ENCODE data around the gene DIP2B. TPM values are rescaled to one million over a fixed set of nuclear protein-coding genes. Genes with fewer than 3 reads are reported as not detected.

The DIP2B gene
- total and polyA plus RNA-seq, 2 donors from 2014 or later = 4.6 to 23.3 TPM

DNA sequence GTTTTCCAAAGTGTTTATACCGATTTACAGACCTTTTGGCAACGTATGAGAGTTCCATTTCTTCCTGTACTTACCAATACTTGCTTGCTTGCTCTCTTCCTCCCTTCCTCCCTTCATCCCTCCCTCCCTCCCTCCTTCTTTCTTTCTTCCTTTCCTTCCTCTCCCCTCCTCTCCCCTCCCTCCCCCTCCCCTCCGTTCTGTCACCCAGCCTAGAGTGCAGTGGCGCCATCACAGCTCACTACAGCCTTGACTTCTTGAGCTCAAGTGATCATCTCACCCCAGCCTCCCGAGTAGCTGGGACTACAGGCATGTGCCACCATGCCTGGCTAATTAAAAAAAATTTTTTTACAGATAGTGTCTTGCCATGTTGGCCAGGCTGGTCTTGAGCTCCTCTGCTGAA lies 40.4 kb downstream of the DIP2B start:
- intact Hi-C loops (cut with DNase I) = no loop called here

DNA sequence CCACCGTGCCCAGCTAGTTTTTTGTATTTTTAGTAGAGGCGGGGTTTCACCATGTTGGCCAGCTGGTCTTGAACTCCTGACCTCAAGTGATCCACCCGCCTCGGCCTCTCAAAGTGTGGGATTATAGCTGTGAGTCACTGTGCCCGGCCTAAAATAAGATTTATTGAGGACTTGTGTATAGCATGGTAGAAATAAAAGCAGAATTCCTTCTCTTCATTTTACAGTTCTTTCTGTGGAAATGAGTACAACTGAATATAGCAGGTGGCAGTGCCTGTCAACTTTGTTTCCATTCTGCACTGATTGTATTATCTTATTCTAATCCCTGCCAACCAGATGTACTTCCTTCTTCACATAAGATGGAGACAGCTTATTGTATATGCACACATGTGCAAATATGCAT lies 41.0 kb downstream of the DIP2B start:
- TF ChIP-seq, protein P1, sequence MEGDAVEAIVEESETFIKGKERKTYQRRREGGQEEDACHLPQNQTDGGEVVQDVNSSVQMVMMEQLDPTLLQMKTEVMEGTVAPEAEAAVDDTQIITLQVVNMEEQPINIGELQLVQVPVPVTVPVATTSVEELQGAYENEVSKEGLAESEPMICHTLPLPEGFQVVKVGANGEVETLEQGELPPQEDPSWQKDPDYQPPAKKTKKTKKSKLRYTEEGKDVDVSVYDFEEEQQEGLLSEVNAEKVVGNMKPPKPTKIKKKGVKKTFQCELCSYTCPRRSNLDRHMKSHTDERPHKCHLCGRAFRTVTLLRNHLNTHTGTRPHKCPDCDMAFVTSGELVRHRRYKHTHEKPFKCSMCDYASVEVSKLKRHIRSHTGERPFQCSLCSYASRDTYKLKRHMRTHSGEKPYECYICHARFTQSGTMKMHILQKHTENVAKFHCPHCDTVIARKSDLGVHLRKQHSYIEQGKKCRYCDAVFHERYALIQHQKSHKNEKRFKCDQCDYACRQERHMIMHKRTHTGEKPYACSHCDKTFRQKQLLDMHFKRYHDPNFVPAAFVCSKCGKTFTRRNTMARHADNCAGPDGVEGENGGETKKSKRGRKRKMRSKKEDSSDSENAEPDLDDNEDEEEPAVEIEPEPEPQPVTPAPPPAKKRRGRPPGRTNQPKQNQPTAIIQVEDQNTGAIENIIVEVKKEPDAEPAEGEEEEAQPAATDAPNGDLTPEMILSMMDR (IDR thresholded peaks at IDR 0.05; ENCODE audit: borderline replicate concordance, extremely low read depth, insufficient read depth) = no peak

More for the DNA sequence above, 40.4 kb downstream of the DIP2B start:
- TF ChIP-seq, protein P1 (IDR thresholded peaks at IDR 0.05; ENCODE audit: borderline replicate concordance, extremely low read depth, insufficient read depth) = no peak
- no peaks in the 10 kb centered on the region for H3K4me1 ChIP-seq (ENCODE audit: control insufficient read depth in 2 of 3, insufficient read depth in 2 of 3, low read depth in 1 of 3, low read length in 3 of 3)
- H3K27ac ChIP-seq (ENCODE audit: low read depth in 2 of 2, low read length in 2 of 2) = no peak overlapping the region
- no peak overlapping the region for H3K4me3 ChIP-seq (ENCODE audit: low read length in 3 of 3)
- H3K27me3 ChIP-seq (ENCODE audit: control insufficient read depth, insufficient read depth, low read length) = no peaks in the 10 kb centered on the region
- DNase-seq = no peak
- no peak for FAIRE-seq
- H3K36me3 ChIP-seq (ENCODE audit: control insufficient read depth in 2 of 3, insufficient read depth in 3 of 3, low read length in 3 of 3) = no peaks in the 10 kb centered on the region
- no peak overlapping the region for H3K9ac ChIP-seq (ENCODE audit: low read length in 3 of 3)
- no peaks in the 10 kb centered on the region for H3K9me3 ChIP-seq (ENCODE audit: control insufficient read depth in 2 of 3, insufficient read depth in 1 of 3, low read length in 3 of 3)

DNA sequence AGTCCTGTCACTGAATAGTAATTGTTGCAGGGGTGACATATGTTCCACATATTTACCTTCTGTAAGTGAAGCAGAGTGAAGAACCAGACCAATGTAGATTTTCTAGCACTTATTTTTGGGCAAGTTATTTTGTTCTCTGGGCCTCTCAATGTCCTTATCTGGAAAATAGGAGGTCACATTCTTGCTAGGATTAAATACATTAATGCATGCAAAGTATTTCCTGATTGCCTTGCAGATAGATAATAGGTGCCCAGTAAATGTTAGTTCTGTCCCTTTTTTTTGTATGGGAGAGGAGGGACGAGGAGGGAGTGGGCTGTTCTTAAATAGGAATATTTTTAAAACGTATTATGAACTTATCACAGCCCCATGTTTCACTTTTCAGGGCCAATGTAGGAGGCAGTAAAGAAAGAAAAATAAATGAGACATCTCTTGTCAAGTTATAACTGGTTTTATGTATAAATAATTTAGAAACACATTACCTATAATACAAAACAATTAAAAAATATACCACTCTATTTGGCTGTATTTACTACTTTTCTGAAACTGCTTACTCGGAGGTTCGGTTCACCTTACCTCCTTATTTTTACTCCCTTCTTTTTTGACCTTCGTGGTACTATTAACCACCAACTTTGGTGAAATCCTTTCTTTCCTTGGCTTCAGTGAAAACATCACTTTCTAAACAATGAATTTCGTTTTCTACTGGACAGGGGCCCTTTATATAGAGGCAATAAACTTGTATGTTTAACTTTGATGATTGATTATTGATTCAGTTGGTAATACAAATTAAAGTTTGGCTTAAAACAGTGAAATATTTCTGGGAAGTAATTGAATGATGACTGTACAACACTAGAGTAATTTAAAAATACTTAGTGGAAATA lies 41.9 kb downstream of the DIP2B start:
- H3K27ac ChIP-seq (ENCODE audit: low read depth in 2 of 2, low read length in 2 of 2) = no peak overlapping the region
- no peaks in the 10 kb centered on the region for H3K27me3 ChIP-seq (ENCODE audit: control insufficient read depth, insufficient read depth, low read length)
- no peaks in the 10 kb centered on the region for H3K36me3 ChIP-seq (ENCODE audit: control insufficient read depth in 2 of 3, insufficient read depth in 3 of 3, low read length in 3 of 3)
- H3K4me1 ChIP-seq (ENCODE audit: control insufficient read depth in 2 of 3, insufficient read depth in 2 of 3, low read depth in 1 of 3, low read length in 3 of 3) = peaks cover 0 to 2% (median 0%) of the 10 kb centered on the region in 3 donors
- no peak overlapping the region for H3K4me3 ChIP-seq (ENCODE audit: low read length in 3 of 3)
- FAIRE-seq = no peak
- no peaks in the 10 kb centered on the region for H3K9me3 ChIP-seq (ENCODE audit: control insufficient read depth in 2 of 3, insufficient read depth in 1 of 3, low read length in 3 of 3)
- DNase-seq = no peak
- no peak overlapping the region for H3K9ac ChIP-seq (ENCODE audit: low read length in 3 of 3)
- intact Hi-C loops (cut with DNase I) = no loop called here
- TF ChIP-seq, protein P1 (IDR thresholded peaks at IDR 0.05; ENCODE audit: borderline replicate concordance, extremely low read depth, insufficient read depth) = no peak

More for the DNA sequence above, 41.0 kb downstream of the DIP2B start:
- no peaks in the 10 kb centered on the region for H3K36me3 ChIP-seq (ENCODE audit: control insufficient read depth in 2 of 3, insufficient read depth in 3 of 3, low read length in 3 of 3)
- DNase-seq = no peak
- H3K4me1 ChIP-seq (ENCODE audit: control insufficient read depth in 2 of 3, insufficient read depth in 2 of 3, low read depth in 1 of 3, low read length in 3 of 3) = no peaks in the 10 kb centered on the region
- FAIRE-seq = no peak
- H3K27ac ChIP-seq (ENCODE audit: low read depth in 2 of 2, low read length in 2 of 2) = no peak overlapping the region
- no peak overlapping the region for H3K9ac ChIP-seq (ENCODE audit: low read length in 3 of 3)
- no peaks in the 10 kb centered on the region for H3K9me3 ChIP-seq (ENCODE audit: control insufficient read depth in 2 of 3, insufficient read depth in 1 of 3, low read length in 3 of 3)
- intact Hi-C loops (cut with DNase I) = no loop called here
- H3K27me3 ChIP-seq (ENCODE audit: control insufficient read depth, insufficient read depth, low read length) = no peaks in the 10 kb centered on the region
- H3K4me3 ChIP-seq (ENCODE audit: low read length in 3 of 3) = no peak overlapping the region
